ENCODE measurements around the gene MARCKS.
"Not testable (repeated sequence)": the region's sequence is repeated elsewhere in the genome, so short reads cannot be mapped to it uniquely, and the experiment has no call there.

MARCKS gene

DNA sequence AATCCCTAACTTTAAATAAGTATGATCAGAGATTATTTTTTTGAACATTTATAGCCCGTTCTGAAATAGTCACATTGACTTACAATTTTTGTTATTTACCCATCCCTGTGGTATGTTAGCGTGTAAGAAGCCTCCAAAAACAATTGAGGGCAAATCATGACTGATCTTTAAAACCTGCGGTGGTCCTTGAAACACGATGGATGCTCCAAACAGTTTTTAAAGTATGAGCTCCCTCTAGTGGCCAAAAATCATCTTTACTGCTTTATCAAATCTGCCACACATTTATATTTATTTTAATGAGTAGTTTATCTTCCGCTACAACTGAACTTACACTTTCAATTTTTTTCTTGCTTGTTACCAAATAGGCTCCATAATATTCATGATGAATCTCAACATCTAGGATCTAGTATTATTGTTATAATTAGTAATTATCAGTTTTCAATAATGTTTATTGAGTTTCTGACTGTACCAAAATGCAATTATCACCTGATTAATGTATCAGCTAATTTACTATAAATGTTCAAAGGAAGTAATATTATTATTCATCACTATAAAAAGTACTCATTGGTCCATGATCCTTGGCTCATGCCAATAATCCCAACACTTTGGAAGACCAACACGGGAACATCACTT, 52.2 kb downstream of the MARCKS start:
- H3K9ac ChIP-seq (ENCODE audit: low read depth, low read length) = no peak overlapping the region
- H4K20me1 ChIP-seq (ENCODE audit: insufficient read depth, low read length) = no peaks in the 10 kb centered on the region
- no peaks in the 10 kb centered on the region for H3K4me1 ChIP-seq (ENCODE audit: insufficient read depth, low read length)
- no peak overlapping the region for H3K4me2 ChIP-seq (ENCODE audit: insufficient read depth, low read length)
- H3K36me3 ChIP-seq (ENCODE audit: insufficient read depth, low read length) = no peaks in the 10 kb centered on the region
- no peak overlapping the region for H2AFZ ChIP-seq (ENCODE audit: low read depth, low read length)
- ATAC-seq (ENCODE audit: insufficient read depth, low read depth) (peak; percentile 84), DNase-seq (no peak)
- H3K27me3 ChIP-seq (ENCODE audit: insufficient read depth, low read length, poor library complexity) = no peaks in the 10 kb centered on the region
- H3K79me2 ChIP-seq (ENCODE audit: insufficient read depth, low read length) = no peaks in the 10 kb centered on the region
- no peak overlapping the region for H3K4me3 ChIP-seq (ENCODE audit: low read depth in 1 of 2, low read length in 2 of 2)
- H3K27ac ChIP-seq (ENCODE audit: low read length) = no peak overlapping the region
- TF ChIP-seq EZH2 (IDR thresholded peaks at IDR 0.05; ENCODE audit: borderline replicate concordance, low read depth, low read length, severe bottlenecking) (no peak), CTCF (IDR thresholded peaks at IDR 0.05; ENCODE audit: borderline replicate concordance, extremely low read depth, low read length, poor library complexity, severe bottlenecking) (peak; percentile 77)
- H3K9me3 ChIP-seq (ENCODE audit: insufficient read depth, low read length, severe bottlenecking) = no peaks in the 10 kb centered on the region

- H3K36me3 ChIP-seq (ENCODE audit: insufficient read depth, low read length); H4K20me1 ChIP-seq (ENCODE audit: insufficient read depth, low read length); ATAC-seq (ENCODE audit: insufficient read depth, low read depth); H3K4me3 ChIP-seq (ENCODE audit: low read depth in 1 of 2, low read length in 2 of 2); H3K4me1 ChIP-seq (ENCODE audit: insufficient read depth, low read length); H3K27ac ChIP-seq (ENCODE audit: low read length); H3K4me2 ChIP-seq (ENCODE audit: insufficient read depth, low read length); H3K27me3 ChIP-seq (ENCODE audit: insufficient read depth, low read length, poor library complexity); H3K79me2 ChIP-seq (ENCODE audit: insufficient read depth, low read length); H3K9me3 ChIP-seq (ENCODE audit: insufficient read depth, low read length, severe bottlenecking); H2AFZ ChIP-seq (ENCODE audit: low read depth, low read length); H3K9ac ChIP-seq (ENCODE audit: low read depth, low read length); DNase-seq: not testable (repeated sequence)
These were observed 53.1 kb downstream of the MARCKS start for GRCh38 chr6:113910285-113910684.

Data from DND-41 (cell line).